WERI-Rb-1 (cell line): ENCODE data around the gene DRD2.
A peak's percentile ranks its signal among the peaks of the same experiment; 100 is the strongest.

Source experiments
- DNase-seq: peaks from one replicate; pipeline ENCODE4 v3.0.0-alpha.2; 2020
- H3K27ac ChIP-seq: fragments of 250-450 bp; sonication (Bioruptor Pico); 2 replicates; pipeline ENCODE4 v1.5.1; 2020; ENCODE audit warnings: mild to moderate bottlenecking, moderate library complexity
- H3K27me3 ChIP-seq: fragments of 250-450 bp; sonication (Bioruptor Pico); 2 replicates; pipeline ENCODE4 v1.5.1; 2021; ENCODE audit warnings: mild to moderate bottlenecking, low read depth, moderate library complexity; ENCODE audit not compliant: insufficient read depth, severe bottlenecking
- H3K36me3 ChIP-seq: fragments of 250-450 bp; sonication (Bioruptor Pico); 2 replicates; pipeline ENCODE4 v1.5.1; 2020; ENCODE audit warnings: mild to moderate bottlenecking, moderate library complexity
- H3K4me3 ChIP-seq: 2 replicates; pipeline ENCODE4 v1.5.1; 2011; ENCODE audit warnings: low read depth, mild to moderate bottlenecking, control low read depth, low read length
- H3K9me3 ChIP-seq: fragments of 250-450 bp; sonication (Bioruptor Pico); 2 replicates; pipeline ENCODE4 v1.5.1; 2021; ENCODE audit warnings: mild to moderate bottlenecking, moderate library complexity; ENCODE audit not compliant: severe bottlenecking
- CTCF ChIP-seq: IDR thresholded peaks from 2 replicates; pipeline ENCODE4 v1.5.1; 2011; ENCODE audit warnings: low read depth, mild to moderate bottlenecking, control low read depth, inconsistent platforms, low read length

The DRD2 gene

GRCh38 chr11:113468726-113469345, 6.4 kb downstream of the DRD2 start:
- H3K9me3 ChIP-seq: no peaks in the 10 kb centered on the region
- DNase-seq: peak; percentile 74
- H3K27ac ChIP-seq: peak overlapping the region; percentile 42
- no peaks in the 10 kb centered on the region for H3K27me3 ChIP-seq
- no peak for TF ChIP-seq CTCF
- H3K36me3 ChIP-seq: no peaks in the 10 kb centered on the region
- H3K4me3 ChIP-seq: no peak overlapping the region

- Histone ChIP-seq H3K9me3 (no peaks in the 10 kb centered on the region), H3K4me3 (no peak overlapping the region), H3K27me3 (no peaks in the 10 kb centered on the region), H3K36me3 (no peaks in the 10 kb centered on the region), H3K27ac (peak overlapping the region; percentile 42; the same call in 1 of the 2 replicates)
- no peak for DNase-seq
- no peak for TF ChIP-seq CTCF
These were observed 7.7 kb downstream of the DRD2 start for GRCh38 chr11:113467545-113467944.

- Histone ChIP-seq H3K36me3 (no peaks in the 10 kb centered on the region), H3K4me3 (no peak overlapping the region), H3K9me3 (no peaks in the 10 kb centered on the region), H3K27me3 (no peaks in the 10 kb centered on the region), H3K27ac (no peak overlapping the region)
- TF ChIP-seq CTCF: no peak
- no peak for DNase-seq
These were observed 9.4 kb downstream of the DRD2 start for GRCh38 chr11:113465786-113466185.

- no peak overlapping the region for H3K27ac ChIP-seq
- H3K4me3 ChIP-seq: no peak overlapping the region
- no peaks in the 10 kb centered on the region for H3K36me3 ChIP-seq
- no peaks in the 10 kb centered on the region for H3K9me3 ChIP-seq
- no peak for TF ChIP-seq CTCF
- no peaks in the 10 kb centered on the region for H3K27me3 ChIP-seq
- DNase-seq: no peak
These were observed 10.8 kb downstream of the DRD2 start for GRCh38 chr11:113464416-113464815.

- no peak for TF ChIP-seq CTCF
- H3K4me3 ChIP-seq: no peak overlapping the region
- peak overlapping the region; percentile 58; the same call in 1 of the 2 replicates for H3K27ac ChIP-seq
- no peak for DNase-seq
- no peaks in the 10 kb centered on the region for H3K27me3 ChIP-seq
- H3K36me3 ChIP-seq: no peaks in the 10 kb centered on the region
- no peaks in the 10 kb centered on the region for H3K9me3 ChIP-seq
These were observed 12.4 kb downstream of the DRD2 start for GRCh38 chr11:113462830-113463229.

- DNase-seq: no peak
- Histone ChIP-seq H3K27me3 (no peaks in the 10 kb centered on the region), H3K36me3 (no peaks in the 10 kb centered on the region), H3K27ac (peak overlapping the region; percentile 58), H3K9me3 (no peaks in the 10 kb centered on the region), H3K4me3 (no peak overlapping the region)
- no peak for TF ChIP-seq CTCF
These were observed 13.6 kb downstream of the DRD2 start for GRCh38 chr11:113461639-113462038.
